ENCODE measurements around the gene RNF220. TPM values are rescaled to one million over a fixed set of nuclear protein-coding genes. Genes with fewer than 3 reads are reported as not detected.
A peak's percentile ranks its signal among the peaks of the same experiment; 100 is the strongest.

Gene RNF220
- total RNA-seq, 1 donor from 2014 or later = 72.5 TPM

- no peak for DNase-seq
- Histone ChIP-seq H3K36me3 (no peaks in the 10 kb centered on the region), H3K27ac (peak overlapping the region; percentile 43), H3K4me3 (no peak overlapping the region), H3K4me1 (no peaks in the 10 kb centered on the region), H3K9me3 (no peaks in the 10 kb centered on the region), H3K27me3 (ENCODE audit: low read depth) (no peaks in the 10 kb centered on the region)
- no peak for TF ChIP-seq CTCF (IDR thresholded peaks at IDR 0.05)
- peak; percentile 85 to 92 for ATAC-seq
- intact Hi-C loops (cut with DNase I) = no loop called here
These were observed 32.2 kb downstream of the RNF220 start for GRCh38 chr1:44437107-44437716.

DNA sequence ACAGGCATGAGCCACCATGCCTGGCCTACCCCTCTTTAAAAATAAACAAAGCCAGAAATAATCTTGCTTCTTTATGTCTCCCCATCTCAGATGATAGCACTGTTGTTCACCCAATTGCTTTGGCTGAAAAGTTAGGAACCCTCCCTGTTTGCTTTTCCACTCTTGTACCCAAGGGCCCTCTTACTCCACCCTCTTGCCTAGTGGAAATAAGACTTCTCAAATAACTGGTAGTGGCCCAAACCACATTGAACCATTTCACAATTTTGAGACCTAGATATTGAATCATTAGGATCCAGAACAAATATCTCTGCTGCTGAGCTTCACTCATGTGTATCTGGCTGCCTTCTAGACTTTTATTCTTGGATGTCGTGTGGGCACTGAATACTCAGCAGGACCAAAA, 37.7 kb downstream of the RNF220 start:
- no peak for TF ChIP-seq CTCF (IDR thresholded peaks at IDR 0.05)
- intact Hi-C loops (cut with DNase I) = no loop called here
- ATAC-seq = peak; percentile 70 to 84

DNA sequence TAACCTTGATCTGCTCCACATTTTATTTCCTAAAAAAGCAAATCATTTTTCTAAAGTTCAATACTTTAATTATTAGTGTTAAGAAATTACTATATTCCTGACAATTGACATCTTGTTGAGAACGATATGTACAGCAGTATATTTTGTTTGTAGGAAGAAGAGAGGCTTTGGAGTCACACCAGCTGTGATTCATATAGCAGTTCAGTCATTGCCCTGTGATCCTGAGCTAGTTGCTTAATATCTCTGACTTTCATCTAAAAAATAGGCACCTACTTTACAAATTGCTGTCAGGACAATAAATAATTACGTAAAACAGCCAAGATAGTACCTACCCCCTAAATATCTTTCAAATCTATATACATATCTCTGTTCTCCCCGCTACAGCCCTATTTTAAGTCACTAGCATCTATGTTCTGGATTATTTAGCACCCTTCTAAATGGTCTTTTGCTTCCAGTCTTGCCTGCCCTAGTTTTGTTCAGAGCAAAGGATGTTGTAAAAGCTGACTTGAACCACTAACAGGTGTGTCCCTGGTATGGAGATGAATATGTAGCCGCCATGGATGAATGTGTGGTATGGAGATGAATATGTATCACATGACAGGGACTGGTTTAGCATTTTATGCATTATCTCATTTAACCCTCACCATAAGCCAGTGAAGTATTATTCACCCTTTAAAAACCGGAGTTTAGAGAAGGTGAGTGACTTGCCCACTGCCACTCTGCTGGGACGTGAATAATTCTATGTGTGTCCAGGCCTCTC, 42.2 kb downstream of the RNF220 start:
- intact Hi-C loops (cut with DNase I) = no loop called here
- no peaks in the 10 kb centered on the region for H3K9me3 ChIP-seq
- DNase-seq (no peak), ATAC-seq (no peak)
- TF ChIP-seq CTCF (IDR thresholded peaks at IDR 0.05) = no peak
- no peak overlapping the region for H3K27ac ChIP-seq
- no peaks in the 10 kb centered on the region for H3K36me3 ChIP-seq
- no peaks in the 10 kb centered on the region for H3K4me1 ChIP-seq
- no peaks in the 10 kb centered on the region for H3K27me3 ChIP-seq (ENCODE audit: low read depth)
- no peak overlapping the region for H3K4me3 ChIP-seq

More for the DNA sequence above, 37.7 kb downstream of the RNF220 start:
- no peak overlapping the region for H3K27ac ChIP-seq
- no peaks in the 10 kb centered on the region for H3K27me3 ChIP-seq (ENCODE audit: low read depth)
- no peaks in the 10 kb centered on the region for H3K9me3 ChIP-seq
- no peak for DNase-seq
- no peaks in the 10 kb centered on the region for H3K36me3 ChIP-seq
- H3K4me1 ChIP-seq = no peaks in the 10 kb centered on the region
- no peak overlapping the region for H3K4me3 ChIP-seq

DNA sequence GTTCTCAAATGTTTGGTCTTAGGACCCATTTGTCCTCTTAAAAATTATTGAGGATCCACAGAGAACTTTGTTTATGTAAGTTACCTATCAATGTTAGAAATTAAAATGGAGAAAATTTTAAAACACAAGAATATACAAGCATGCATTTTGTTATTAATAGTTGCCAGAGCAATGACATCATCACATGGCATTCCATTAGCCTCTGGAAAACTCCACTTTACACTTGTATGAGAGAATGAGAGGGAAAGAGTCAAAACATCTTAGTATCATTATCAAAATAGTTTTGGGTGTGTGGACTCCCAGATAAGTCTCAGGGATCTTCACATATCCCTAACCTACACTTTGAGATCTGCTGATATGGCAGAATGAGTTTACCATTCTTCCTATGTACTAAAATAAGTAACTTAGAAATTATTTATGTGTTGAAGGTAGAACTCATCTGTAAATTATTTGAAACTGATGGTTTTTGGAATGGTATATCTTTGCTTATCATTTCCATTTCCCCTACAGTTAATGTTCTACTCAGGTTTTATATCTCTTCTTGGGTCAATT, 48.8 kb downstream of the RNF220 start:
- no peaks in the 10 kb centered on the region for H3K9me3 ChIP-seq
- H3K4me1 ChIP-seq = no peaks in the 10 kb centered on the region
- no peak for ATAC-seq
- no peaks in the 10 kb centered on the region for H3K36me3 ChIP-seq
- no peak for DNase-seq
- H3K4me3 ChIP-seq = no peak overlapping the region
- no peak for TF ChIP-seq CTCF (IDR thresholded peaks at IDR 0.05)
- H3K27me3 ChIP-seq (ENCODE audit: low read depth) = no peaks in the 10 kb centered on the region
- H3K27ac ChIP-seq = no peak overlapping the region
- intact Hi-C loops (cut with DNase I) = no loop called here

GRCh38 chr1:44454704-44455103, 49.6 kb downstream of the RNF220 start:
- no peak overlapping the region for H3K4me3 ChIP-seq
- TF ChIP-seq CTCF (IDR thresholded peaks at IDR 0.05) = no peak
- no peaks in the 10 kb centered on the region for H3K36me3 ChIP-seq
- DNase-seq (no peak), ATAC-seq (no peak)
- H3K4me1 ChIP-seq = no peaks in the 10 kb centered on the region
- H3K9me3 ChIP-seq = no peaks in the 10 kb centered on the region
- H3K27me3 ChIP-seq (ENCODE audit: low read depth) = no peaks in the 10 kb centered on the region
- intact Hi-C loops (cut with DNase I) = no loop called here
- H3K27ac ChIP-seq = no peak overlapping the region

All from lower lobe of right lung (tissue), 2 donors.